ENCODE measurements around the gene G6PD.
"Not testable (repeated sequence)": the region's sequence is repeated elsewhere in the genome, so short reads cannot be mapped to it uniquely, and the experiment has no call there.

G6PD gene

GRCh38 chrX:154546354-154547244, at the start of gene G6PD:
G6PD (minus strand) TSS chrX:154546846; CDS start chrX:154546155, 691 bp downstream.
- peak; percentile 72 for DNase-seq (ENCODE audit: low read depth)

GRCh38 chrX:154595559-154596249, 49.1 kb upstream of the G6PD start:
- no peak for DNase-seq (ENCODE audit: low read depth)

DNA sequence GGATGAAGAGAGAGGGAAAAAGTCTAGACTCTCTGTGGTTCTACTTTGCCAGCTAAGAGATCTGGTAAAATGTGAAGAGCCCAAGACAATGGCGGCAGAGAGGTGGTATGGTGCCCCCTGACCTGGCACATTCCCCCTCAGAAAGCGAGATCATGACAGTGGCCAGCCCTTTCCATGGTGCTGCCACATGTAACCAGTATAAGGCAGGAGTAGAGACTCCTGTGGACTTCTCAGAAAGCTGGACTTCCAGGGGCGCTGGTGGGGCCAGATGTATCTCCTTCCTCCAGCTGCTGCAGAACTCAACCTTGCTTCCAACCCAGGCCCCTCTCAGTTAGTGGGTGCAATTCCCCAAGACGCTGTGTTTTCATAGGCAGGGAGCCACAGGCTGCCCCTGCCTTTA, 47.8 kb upstream of the G6PD start:
- no peak for DNase-seq (ENCODE audit: low read depth)

DNA sequence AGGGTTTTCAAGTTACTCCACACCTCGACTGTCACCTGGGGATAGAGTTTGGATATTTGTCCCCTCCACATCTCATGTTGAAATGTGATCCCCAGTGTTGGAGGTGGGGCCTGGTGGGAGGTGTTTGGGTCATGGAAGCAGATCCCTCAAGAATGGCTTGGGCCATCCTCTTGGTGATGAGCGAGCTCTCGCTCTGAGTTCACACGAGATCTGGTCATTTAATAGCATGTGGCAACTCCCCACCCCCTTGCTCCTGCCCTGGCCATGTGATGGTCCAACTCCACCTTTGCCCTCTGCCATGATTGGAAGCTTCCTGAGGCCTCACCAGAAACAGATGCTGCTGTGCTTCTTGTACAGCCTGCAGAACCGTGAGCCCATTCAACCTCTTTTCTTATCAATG, 46.6 kb upstream of the G6PD start:
- DNase-seq (ENCODE audit: low read depth) = no peak

- DNase-seq (ENCODE audit: low read depth) = no peak
Measured at GRCh38 chrX:154592505-154592904, 45.9 kb upstream of the G6PD start.

DNA sequence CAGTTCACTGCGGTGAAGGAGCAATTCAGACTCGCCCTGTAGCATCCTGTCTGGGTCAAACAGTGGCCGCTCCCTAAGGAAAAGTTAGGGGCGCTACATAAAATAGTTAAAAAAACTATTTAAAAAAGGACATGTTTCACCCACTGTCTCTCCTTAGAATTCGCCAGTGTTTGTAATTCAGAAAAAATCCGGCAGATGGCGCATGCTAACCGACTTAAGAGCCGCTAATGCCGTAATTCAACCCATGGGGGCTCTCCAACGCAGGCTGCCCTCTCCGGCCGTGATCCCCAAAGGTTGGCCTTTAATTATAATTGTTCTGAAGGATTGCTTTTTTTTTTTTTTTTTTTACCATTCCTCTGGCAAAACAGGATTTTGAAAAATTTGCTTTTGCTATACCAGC, 43.8 kb upstream of the G6PD start:
- DNase-seq (ENCODE audit: low read depth) = not testable (repeated sequence)

GRCh38 chrX:154584585-154585183, 38.0 kb upstream of the G6PD start, which contains the start of gene CTAG1A:
CTAG1A (plus strand) TSS chrX:154585133; CDS start chrX:154585207, 74 bp downstream.
- not testable (repeated sequence) for DNase-seq (ENCODE audit: low read depth)

- DNase-seq (ENCODE audit: low read depth) = not testable (repeated sequence)
Measured at GRCh38 chrX:154582994-154583393, 36.3 kb upstream of the G6PD start.

DNA sequence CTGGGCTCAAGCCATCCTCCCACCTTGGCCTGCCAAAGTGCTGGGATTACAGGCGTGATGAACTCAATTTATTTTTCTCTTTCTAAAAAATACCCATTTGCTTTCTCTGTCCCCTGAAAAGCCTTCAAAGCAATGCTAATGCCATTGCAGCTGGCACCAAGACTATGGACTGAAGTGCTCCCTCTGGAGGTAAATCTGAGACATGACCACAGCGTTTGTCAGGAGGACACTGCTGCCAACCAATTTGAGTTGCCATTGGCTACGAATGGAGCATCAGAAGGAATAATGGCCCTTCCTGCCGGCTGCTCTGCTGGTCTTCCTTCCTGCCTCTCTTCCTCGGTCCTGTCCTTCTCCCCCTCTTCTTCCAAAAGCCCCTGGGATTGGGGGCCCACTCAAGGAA, 28.4 kb upstream of the G6PD start:
- not testable (repeated sequence) for DNase-seq (ENCODE audit: low read depth)

DNA sequence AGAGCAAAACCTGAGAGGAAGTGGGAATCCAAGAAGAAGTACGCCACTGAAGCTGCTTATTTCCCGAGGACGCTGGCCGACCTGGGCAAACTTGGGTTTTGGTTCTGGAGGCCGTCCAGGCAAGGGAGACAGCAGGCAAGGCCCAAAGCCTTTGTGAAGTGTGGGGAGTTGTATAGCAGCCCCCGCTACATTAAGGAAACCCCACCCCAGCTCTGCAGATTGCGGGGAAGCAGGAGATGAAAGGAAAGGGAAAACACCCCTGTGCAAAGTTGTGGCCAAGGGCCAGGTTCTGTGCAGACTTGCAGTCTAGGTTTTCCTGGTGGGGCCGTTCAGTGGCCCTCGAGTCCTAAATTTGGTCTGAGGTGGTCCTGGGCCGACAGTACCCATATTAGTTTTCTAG, 26.4 kb upstream of the G6PD start:
- DNase-seq (ENCODE audit: low read depth) = not testable (repeated sequence)

- DNase-seq (ENCODE audit: low read depth) = not testable (repeated sequence)
Measured at GRCh38 chrX:154570361-154570760, 23.7 kb upstream of the G6PD start.

DNA sequence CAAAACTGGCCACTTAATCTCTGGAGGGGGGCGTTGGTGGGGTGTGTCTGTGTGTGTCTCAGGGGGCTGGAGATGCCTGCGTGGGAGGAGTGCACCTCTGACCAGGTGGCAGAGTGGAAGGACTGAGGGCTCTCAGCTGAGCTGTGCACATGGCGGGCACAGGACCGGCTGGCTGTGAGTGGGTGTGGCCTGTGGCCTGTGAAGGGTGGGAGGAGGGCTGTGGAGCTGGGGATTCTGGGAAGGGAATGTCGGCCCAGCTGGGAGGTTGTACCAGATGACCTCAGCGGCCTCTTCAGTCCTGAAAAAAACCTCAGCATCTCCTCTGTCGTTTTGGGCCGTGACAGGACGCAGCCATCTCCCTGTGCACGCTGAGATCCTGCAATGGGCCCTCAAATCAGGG, 15.6 kb upstream of the G6PD start:
- DNase-seq (ENCODE audit: low read depth) = not testable (repeated sequence)

DNA sequence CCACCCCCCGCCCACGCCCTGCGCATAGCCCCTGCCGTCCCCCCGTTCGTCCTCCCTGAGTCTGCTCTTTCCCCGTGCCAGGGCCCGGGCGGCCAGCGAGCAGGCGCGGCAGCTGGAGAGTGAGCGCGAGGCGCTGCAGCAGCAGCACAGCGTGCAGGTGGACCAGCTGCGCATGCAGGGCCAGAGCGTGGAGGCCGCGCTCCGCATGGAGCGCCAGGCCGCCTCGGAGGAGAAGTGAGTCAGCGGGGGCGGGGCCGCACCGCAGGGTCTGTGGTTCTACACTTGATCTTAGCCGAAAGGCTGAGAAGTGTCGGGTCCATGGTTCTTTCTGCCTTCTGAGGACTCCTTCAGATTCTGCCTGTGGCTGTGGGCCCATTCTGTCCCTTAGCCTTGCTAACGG, 13.7 kb upstream of the G6PD start:
- DNase-seq (ENCODE audit: low read depth) = not testable (repeated sequence)

GRCh38 chrX:154558896-154559295, 12.2 kb upstream of the G6PD start:
- not testable (repeated sequence) for DNase-seq (ENCODE audit: low read depth)

DNA sequence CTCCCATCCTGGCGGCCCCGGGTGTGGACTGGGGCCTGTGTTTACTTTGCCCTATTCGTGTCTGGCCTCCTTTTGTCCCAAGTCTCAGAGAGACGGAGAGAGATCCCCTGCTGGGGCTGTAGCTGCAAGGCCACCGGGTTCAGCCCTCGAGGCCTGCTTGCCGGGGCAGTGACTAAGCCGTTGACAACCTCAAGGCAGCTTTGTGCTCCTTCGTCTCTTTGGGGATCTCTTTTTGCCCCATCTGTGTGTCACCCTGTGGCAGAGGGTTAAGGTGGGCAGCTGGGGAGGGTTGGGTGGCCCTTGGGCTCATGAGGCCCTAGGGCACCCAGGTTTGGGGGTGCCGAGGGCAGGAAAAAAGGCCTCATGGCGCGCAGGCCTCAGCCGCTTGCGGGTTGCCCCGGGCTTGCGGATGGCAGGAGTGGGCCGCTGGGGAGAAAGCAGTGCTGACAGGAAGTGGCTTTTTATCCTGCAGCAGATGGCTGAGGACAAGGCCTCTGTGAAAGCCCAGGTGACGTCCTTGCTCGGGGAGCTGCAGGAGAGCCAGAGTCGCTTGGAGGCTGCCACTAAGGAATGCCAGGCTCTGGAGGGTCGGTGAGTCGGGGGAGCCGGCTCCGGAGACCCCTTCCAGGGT, 11.5 kb upstream of the G6PD start:
- not testable (repeated sequence) for DNase-seq (ENCODE audit: low read depth)

DNA sequence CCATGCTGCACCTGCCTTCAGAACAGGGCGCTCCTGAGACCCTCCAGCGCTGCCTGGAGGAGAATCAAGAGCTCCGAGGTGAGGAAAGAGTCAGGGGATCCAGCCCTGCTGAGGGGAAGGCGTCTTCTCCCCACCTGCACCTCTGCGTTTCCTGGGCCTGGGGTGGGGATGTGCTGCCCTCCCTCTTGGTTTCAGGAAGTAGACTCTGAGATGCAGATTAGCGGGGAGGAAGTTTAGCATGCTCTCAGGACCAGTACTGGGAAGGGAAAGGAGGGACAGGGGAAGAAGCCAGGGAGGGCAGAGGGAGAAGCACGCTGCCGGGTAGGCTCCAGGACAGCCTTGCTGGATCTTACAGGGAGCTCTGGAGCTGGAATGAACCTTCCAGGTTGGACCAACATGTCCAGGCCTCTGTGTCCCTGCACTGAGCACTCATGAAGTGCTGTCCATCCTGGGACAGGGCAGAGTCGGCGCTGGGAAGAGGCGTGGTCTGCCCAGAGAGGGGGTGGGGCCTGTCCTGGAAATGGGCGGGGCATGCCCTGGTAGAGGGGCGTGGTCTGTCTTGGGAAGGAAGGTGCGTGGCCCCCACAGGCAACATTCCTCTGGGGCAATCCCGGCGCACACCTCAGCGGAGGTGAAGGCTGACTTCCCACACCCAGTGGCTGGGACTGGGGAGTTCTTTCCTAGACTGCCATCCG, 5.6 kb upstream of the G6PD start:
- DNase-seq (ENCODE audit: low read depth) = not testable (repeated sequence)

DNA sequence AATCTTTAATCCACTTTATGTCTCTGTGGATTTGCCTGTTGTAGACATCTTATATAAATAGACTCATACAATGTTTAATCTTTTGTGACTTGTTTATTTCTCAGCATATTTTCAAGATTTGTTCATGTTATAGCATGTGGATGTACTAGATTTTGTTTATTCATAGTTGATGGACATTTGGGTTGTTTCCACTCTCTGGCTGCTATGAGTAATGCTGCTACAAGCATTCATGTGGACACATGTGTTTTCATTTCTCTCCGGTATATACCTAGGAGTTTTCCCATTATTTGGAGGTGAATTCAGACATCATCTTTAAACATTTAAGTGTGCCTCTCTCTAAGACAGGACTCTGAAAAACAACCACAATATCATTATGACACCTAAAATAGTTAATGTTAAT, 3.1 kb upstream of the G6PD start:
- no peak for DNase-seq (ENCODE audit: low read depth)

DNA sequence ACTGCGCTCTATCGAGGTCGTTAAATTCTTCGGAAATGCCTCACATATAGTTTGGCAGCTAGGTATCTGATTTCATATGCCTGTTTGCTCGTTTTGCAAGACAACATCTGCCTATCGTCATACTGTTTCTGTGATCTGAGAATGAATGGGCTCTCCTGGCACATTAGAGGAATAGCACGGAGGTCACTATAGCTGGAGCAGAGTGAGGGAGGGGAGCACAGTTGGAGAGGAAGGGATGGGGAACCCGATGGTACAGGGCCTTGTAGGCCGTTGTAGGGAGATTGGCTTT, 1.3 kb upstream of the G6PD start:
- no peak for DNase-seq (ENCODE audit: low read depth)

DNA sequence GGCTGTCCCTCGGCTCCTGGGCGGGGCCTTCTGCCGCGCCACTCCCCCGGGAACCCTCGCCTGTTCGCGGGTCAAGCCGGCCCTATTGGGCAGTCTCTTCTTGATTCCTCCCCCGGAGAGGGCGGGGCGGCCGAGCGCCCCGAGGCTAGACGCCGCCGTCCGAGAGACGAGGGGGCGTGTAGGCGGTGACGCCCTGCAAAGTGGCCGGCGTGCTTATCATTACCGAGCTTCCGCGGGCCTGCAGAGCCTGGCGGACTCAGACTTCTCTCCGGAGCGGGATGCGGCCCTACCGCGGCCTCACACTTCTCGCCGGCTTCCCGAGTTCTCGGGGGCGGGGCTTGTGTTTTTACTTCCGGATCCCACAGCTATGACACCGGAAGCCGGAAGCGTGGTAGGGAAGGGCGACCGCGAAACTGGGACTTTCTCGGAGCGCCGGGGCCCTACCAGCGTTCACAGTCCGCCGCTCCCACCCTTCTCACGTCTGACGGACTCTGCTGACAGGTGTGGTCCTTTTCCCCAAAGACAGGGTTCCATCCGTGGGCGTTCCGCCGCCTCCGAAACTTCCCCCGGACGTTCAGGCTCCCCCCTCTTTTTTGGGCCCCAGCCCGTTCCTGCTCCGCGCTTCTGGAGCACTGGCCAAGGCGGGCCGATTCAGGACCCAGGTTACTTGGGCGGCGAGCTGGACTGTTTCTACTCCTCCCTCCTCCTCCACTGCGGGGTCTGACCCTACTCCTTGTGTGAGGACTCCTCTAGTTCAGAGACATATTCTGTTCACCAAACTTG, 790 bp upstream of the G6PD start, which contains the start of gene IKBKG:
IKBKG (plus strand) TSS at position 376 of the 783 bp plus-strand sequence. CDS start 4,383 bp downstream, outside the sequence.
- DNase-seq (ENCODE audit: low read depth) = peak; percentile 78

- DNase-seq (ENCODE audit: low read depth) = no peak
Measured at GRCh38 chrX:154545673-154546274, 872 bp downstream of the G6PD start.
